Bronchial epithelial cell (primary cell): ENCODE results near the gene HAS3. TPM values are rescaled to one million over a fixed set of nuclear protein-coding genes. Genes with fewer than 3 reads are reported as not detected.

Experiments
- DNase-seq: peaks from one replicate; pipeline ENCODE4 v3.0.0-alpha.2; 2010; ENCODE audit warnings: low read depth
- FAIRE-seq: peaks from 2 replicates; lab custom pipeline; 2011; peaks lifted over from hg19 to GRCh38; lab: Jason Lieb, UNC
- H3K27me3 ChIP-seq: 2 replicates; pipeline ENCODE4 v1.5.1; 2011; ENCODE audit warnings: low read length; ENCODE audit not compliant: control insufficient read depth, insufficient read depth
- H3K36me3 ChIP-seq: 2 replicates; pipeline ENCODE4 v1.5.1; 2011; ENCODE audit warnings: low read length; ENCODE audit not compliant: control insufficient read depth, insufficient read depth
- H3K4me3 ChIP-seq: 2 replicates; pipeline ENCODE4 v1.5.1; 2011; ENCODE audit warnings: mild to moderate bottlenecking, low read depth, low read length, control low read depth
- CTCF ChIP-seq: IDR thresholded peaks from 2 replicates; pipeline ENCODE4 v1.5.1; 2011; ENCODE audit warnings: mild to moderate bottlenecking, moderate library complexity, low read length, control low read depth, inconsistent platforms; ENCODE audit not compliant: insufficient read depth, severe bottlenecking
- total RNA-seq: library from RNA; depleted of rRNA; stranded (reverse); fragments of >200 nt; gene quantifications from 2 replicates; pipeline ENCODE4 v1.2.1, GENCODE V29; 2014

HAS3 gene
- total RNA-seq, 1 donor from 2014 or later: 8.4 TPM

GRCh38 chr16:69115837-69116236, 10.4 kb downstream of the HAS3 start:
- H3K27me3 ChIP-seq: no peaks in the 10 kb centered on the region
- TF ChIP-seq CTCF: no peak
- H3K36me3 ChIP-seq: peaks cover 42% of the 10 kb centered on the region
- DNase-seq (no peak), FAIRE-seq (no peak)
- H3K4me3 ChIP-seq: no peak overlapping the region

GRCh38 chr16:69116256-69116875, 10.9 kb downstream of the HAS3 start:
- no peak for DNase-seq
- FAIRE-seq: no peak
- peaks cover 42% of the 10 kb centered on the region for H3K36me3 ChIP-seq

GRCh38 chr16:69116906-69117305, 11.5 kb downstream of the HAS3 start:
- no peak for TF ChIP-seq CTCF
- no peak overlapping the region for H3K4me3 ChIP-seq
- H3K36me3 ChIP-seq: peaks cover 39% of the 10 kb centered on the region
- FAIRE-seq (no peak), DNase-seq (no peak)
- H3K27me3 ChIP-seq: no peaks in the 10 kb centered on the region

More at GRCh38 chr16:69116256-69116875, 10.9 kb downstream of the HAS3 start:
- no peaks in the 10 kb centered on the region for H3K27me3 ChIP-seq
- no peak for TF ChIP-seq CTCF
- no peak overlapping the region for H3K4me3 ChIP-seq

GRCh38 chr16:69118468-69118867, 13.0 kb downstream of the HAS3 start:
- FAIRE-seq (no peak), DNase-seq (no peak)
- H3K27me3 ChIP-seq: no peaks in the 10 kb centered on the region
- H3K36me3 ChIP-seq: peaks cover 31% of the 10 kb centered on the region
- no peak for TF ChIP-seq CTCF
- H3K4me3 ChIP-seq: no peak overlapping the region

- TF ChIP-seq CTCF: no peak
- FAIRE-seq (no peak), DNase-seq (no peak)
- H3K4me3 ChIP-seq: no peak overlapping the region
- peaks cover 26% of the 10 kb centered on the region for H3K36me3 ChIP-seq
- H3K27me3 ChIP-seq: no peaks in the 10 kb centered on the region
Measured at GRCh38 chr16:69118994-69119393, 13.5 kb downstream of the HAS3 start.

- Histone ChIP-seq H3K27me3 (no peaks in the 10 kb centered on the region), H3K4me3 (no peak overlapping the region), H3K36me3 (peaks cover 22% of the 10 kb centered on the region)
- TF ChIP-seq CTCF: no peak
- FAIRE-seq: no peak
- no peak for DNase-seq
Measured at GRCh38 chr16:69119536-69119935, 14.1 kb downstream of the HAS3 start.
